Measurements from ENCODE around the gene KLRC3. TPM values are rescaled to one million over a fixed set of nuclear protein-coding genes. Genes with fewer than 3 reads are reported as not detected.
"Not testable (repeated sequence)": the region's sequence is repeated elsewhere in the genome, so short reads cannot be mapped to it uniquely, and the experiment has no call there.

KLRC3 gene
- total RNA-seq, 1 donor from 2014 or later: not detected

DNA sequence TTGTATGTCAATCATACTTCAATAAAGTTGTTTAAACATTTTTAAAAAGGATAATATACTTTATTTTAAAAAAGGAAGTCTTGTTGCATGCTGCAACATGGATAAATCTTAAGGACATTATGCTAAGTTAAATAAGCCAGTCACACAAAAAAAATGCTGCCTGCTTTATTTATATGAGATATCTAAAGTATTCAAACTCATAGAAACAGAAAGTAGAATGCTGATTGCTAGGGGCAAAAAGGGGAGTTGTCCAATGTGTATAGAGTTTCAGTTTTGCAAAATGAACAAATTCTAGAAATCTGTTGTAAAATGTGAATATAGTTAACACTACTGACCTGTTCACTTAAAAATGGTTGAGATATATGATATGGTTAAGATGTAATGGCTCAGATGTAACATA, 19.6 kb downstream of the KLRC3 start:
- H3K4me1 Mint-ChIP-seq: peaks cover under 1% of the 10 kb centered on the region
- peaks cover 4% of the 10 kb centered on the region for H3K36me3 Mint-ChIP-seq
- no peaks in the 10 kb centered on the region for H3K27me3 Mint-ChIP-seq (ENCODE audit: low read depth)

DNA sequence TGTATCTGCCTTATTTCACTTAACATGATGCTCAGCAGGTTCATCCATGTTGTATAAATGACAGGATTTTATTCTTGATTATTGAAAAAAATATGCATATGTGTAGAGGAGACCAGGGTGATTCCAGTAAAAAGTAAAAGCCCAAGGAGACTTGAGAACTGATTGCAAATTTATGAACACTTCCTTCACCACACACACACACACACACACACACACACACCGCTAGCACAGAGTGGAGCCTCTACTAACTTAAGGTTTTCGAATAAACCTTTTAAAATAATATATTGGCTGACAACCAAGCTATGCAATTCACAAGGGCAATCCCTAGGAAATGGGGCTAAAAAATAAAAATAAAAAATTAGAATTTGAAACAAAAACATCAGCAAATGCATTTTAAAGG, 22.2 kb downstream of the KLRC3 start:
- Mint-ChIP-seq H3K27ac (no peak overlapping the region), H3K27me3 (ENCODE audit: low read depth) (no peaks in the 10 kb centered on the region), H3K36me3 (peaks cover 4% of the 10 kb centered on the region), H3K9me3 (peaks cover 5% of the 10 kb centered on the region), H3K4me3 (no peak overlapping the region), H3K4me1 (peaks cover 19% of the 10 kb centered on the region)
- TF ChIP-seq, protein P1, sequence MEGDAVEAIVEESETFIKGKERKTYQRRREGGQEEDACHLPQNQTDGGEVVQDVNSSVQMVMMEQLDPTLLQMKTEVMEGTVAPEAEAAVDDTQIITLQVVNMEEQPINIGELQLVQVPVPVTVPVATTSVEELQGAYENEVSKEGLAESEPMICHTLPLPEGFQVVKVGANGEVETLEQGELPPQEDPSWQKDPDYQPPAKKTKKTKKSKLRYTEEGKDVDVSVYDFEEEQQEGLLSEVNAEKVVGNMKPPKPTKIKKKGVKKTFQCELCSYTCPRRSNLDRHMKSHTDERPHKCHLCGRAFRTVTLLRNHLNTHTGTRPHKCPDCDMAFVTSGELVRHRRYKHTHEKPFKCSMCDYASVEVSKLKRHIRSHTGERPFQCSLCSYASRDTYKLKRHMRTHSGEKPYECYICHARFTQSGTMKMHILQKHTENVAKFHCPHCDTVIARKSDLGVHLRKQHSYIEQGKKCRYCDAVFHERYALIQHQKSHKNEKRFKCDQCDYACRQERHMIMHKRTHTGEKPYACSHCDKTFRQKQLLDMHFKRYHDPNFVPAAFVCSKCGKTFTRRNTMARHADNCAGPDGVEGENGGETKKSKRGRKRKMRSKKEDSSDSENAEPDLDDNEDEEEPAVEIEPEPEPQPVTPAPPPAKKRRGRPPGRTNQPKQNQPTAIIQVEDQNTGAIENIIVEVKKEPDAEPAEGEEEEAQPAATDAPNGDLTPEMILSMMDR (IDR thresholded peaks at IDR 0.05; ENCODE audit: unreplicated experiment): no peak
- no peak for DNase-seq (ENCODE audit: low spot score in 2 of 2, unreplicated experiment in 2 of 2)

More for the DNA sequence above, 19.6 kb downstream of the KLRC3 start:
- Mint-ChIP-seq H3K4me3 (no peak overlapping the region), H3K27ac (no peak overlapping the region), H3K9me3 (peaks cover 8% of the 10 kb centered on the region)
- DNase-seq (ENCODE audit: low spot score in 2 of 2, unreplicated experiment in 2 of 2): no peak
- TF ChIP-seq, protein P1 (IDR thresholded peaks at IDR 0.05; ENCODE audit: unreplicated experiment): no peak

DNA sequence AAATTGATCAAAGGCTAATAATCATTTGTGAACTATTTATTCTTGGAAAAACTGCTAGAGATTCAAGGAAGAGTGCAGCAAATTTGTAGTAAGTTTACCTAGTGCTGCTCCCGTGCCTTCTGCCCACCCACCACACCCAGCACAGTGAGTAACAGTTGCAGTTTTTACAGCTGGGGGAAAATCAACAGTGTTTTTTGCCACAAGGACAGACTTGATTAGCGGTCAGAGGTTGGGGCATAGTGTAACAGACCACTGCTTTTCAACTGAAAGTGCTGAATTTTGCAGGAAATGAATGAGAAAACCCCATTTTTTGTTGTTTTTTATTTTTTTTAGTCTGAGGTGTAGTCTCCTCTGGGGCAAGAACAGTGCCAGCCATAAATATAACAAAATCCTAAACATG, 23.1 kb downstream of the KLRC3 start:
- H3K27ac Mint-ChIP-seq: no peak overlapping the region
- H3K27me3 Mint-ChIP-seq (ENCODE audit: low read depth): no peaks in the 10 kb centered on the region
- no peak overlapping the region for H3K4me3 Mint-ChIP-seq
- H3K4me1 Mint-ChIP-seq: peaks cover 19% of the 10 kb centered on the region
- H3K9me3 Mint-ChIP-seq: peaks cover 5% of the 10 kb centered on the region
- H3K36me3 Mint-ChIP-seq: peaks cover 4% of the 10 kb centered on the region
- DNase-seq (ENCODE audit: low spot score in 2 of 2, unreplicated experiment in 2 of 2): no peak
- TF ChIP-seq, protein P1 (IDR thresholded peaks at IDR 0.05; ENCODE audit: unreplicated experiment): no peak

DNA sequence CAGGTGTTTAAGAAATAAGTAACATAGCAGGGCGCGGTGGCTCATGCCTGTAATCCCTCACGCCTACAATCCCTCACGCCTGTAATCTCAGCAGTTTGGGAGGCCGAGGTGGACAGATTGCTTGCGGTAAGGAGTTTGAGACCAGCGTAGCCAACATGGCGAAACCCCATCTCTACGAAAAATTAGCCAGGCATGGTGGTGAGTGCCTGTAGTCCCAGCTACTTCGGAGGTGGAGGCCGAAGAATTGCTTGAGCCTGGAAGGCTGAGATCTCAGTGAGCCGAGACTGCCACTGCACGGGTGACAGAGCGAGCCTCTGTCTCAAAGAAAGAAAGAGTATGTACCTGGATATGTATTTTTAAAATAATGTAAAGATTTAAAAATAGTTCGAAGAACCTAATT, 24.2 kb downstream of the KLRC3 start:
- not testable (repeated sequence) for H3K36me3 Mint-ChIP-seq, H3K27ac Mint-ChIP-seq
- H3K4me1 Mint-ChIP-seq: peaks cover 19% of the 10 kb centered on the region

DNA sequence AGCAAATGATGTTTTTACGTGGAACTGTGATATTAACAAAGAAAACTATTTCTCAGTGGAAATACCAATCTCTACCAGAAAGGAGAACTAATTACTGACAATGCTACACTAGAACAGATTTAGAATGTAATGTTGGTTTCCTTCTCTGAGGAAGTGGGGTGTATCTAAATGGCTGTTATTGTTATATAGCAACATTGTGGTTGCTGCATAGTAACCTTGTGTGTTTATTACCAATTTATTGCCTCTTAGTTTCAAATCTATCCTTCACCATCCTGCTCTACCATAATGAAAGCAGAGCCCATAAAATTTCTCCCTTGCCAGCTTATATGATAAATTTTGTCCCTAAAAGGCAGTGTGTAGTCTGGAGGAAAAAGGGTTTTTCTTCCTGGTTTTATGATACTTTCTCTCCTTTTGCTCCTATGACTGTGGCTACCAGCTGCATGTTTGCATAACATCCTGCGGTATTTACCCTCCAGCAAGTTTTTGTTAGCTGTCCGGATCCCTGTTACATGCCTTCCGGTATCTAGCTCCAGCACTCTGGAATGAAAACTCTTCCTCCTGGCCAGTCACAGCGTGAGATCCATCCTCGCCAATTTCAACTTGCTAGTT, 24.9 kb downstream of the KLRC3 start:
- Mint-ChIP-seq H3K4me3 (no peak overlapping the region), H3K27me3 (ENCODE audit: low read depth) (no peaks in the 10 kb centered on the region), H3K9me3 (peaks cover 5% of the 10 kb centered on the region), H3K36me3 (peaks cover 4% of the 10 kb centered on the region), H3K4me1 (peaks cover 19% of the 10 kb centered on the region), H3K27ac (peak overlapping the region; percentile 95)
- TF ChIP-seq, protein P1 (IDR thresholded peaks at IDR 0.05; ENCODE audit: unreplicated experiment): no peak
- DNase-seq (ENCODE audit: low spot score in 2 of 2, unreplicated experiment in 2 of 2): no peak

More for the DNA sequence above, 24.2 kb downstream of the KLRC3 start:
- not testable (repeated sequence) for H3K9me3 Mint-ChIP-seq; DNase-seq (ENCODE audit: low spot score in 2 of 2, unreplicated experiment in 2 of 2); H3K27me3 Mint-ChIP-seq (ENCODE audit: low read depth); H3K4me3 Mint-ChIP-seq

DNA sequence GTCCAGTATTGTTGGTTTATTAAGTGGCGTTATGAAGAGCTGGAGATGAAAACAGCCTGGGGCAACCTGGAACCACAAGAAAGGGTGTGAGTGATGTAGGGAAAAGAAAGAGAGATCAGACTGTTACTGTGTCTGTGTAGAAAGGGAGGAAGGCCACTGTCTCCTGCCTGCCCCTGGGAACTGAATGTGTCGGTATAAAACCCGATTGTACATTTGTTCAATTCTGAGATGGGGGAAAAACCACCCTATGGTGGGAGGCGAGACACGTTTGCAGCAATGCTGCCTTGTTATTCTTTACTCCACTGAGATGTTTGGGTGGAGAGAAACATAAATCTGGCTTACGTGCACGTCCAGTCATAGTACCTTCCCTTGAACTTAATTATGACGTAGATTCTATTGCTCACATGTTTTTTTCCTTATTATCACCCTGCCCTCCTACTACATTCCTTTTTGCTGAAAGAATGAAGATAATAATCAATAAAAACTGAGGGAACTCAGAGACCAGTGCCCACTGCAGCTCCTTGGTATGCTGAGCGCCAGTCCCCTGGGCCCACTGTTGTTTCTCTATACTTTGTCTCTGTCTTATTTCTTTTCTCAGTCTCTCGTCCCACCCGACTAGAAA, 25.8 kb downstream of the KLRC3 start:
- not testable (repeated sequence) for H3K9me3 Mint-ChIP-seq; H3K27me3 Mint-ChIP-seq (ENCODE audit: low read depth); H3K4me3 Mint-ChIP-seq; H3K36me3 Mint-ChIP-seq; DNase-seq (ENCODE audit: low spot score in 2 of 2, unreplicated experiment in 2 of 2)
- Mint-ChIP-seq H3K27ac (peak overlapping the region; percentile 95), H3K4me1 (peaks cover 19% of the 10 kb centered on the region)

All from mesothelial cell of epicardium (in vitro differentiated cells).